ENCODE results near the gene TFIP11.

DNA sequence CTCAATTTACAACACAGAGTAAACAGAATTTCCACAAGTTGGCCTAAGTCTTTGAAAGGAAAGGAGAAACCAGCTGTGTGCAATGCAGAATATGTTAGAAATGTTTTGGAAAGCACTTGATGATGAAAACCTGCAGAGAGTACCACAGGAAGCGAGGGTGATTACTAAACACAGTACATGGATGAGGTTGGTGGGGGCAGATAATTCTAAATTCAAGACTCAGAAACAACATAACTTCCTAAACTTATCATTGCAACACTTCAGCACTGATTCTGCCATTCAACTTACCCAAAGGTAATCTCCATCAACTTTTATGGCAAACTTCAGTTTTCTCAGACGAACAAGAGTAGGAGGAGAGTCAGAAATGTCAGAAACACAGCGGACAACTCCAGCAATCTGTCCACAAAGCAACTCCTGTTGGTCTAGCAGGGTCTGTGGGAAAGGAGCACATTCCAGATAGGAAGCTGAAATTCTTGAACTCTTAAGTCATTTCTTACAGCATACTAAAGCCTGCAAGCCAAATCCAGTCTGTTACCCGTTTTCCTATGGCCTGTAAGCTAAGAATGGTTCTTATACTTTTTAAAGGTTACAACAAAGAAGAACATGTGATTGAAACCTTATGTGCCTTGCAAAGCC is 35.5 kb downstream of the TFIP11 start:
- TF ChIP-seq, protein P1, sequence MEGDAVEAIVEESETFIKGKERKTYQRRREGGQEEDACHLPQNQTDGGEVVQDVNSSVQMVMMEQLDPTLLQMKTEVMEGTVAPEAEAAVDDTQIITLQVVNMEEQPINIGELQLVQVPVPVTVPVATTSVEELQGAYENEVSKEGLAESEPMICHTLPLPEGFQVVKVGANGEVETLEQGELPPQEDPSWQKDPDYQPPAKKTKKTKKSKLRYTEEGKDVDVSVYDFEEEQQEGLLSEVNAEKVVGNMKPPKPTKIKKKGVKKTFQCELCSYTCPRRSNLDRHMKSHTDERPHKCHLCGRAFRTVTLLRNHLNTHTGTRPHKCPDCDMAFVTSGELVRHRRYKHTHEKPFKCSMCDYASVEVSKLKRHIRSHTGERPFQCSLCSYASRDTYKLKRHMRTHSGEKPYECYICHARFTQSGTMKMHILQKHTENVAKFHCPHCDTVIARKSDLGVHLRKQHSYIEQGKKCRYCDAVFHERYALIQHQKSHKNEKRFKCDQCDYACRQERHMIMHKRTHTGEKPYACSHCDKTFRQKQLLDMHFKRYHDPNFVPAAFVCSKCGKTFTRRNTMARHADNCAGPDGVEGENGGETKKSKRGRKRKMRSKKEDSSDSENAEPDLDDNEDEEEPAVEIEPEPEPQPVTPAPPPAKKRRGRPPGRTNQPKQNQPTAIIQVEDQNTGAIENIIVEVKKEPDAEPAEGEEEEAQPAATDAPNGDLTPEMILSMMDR (IDR thresholded peaks at IDR 0.05), result no peak
- no peak for TF ChIP-seq POLR2A (IDR thresholded peaks at IDR 0.05)
